Upper lobe of left lung (tissue), 4 donors: ENCODE data around the gene CTU1.
"Not testable (repeated sequence)": the region's sequence is repeated elsewhere in the genome, so short reads cannot be mapped to it uniquely, and the experiment has no call there.

Experiments used
- CTCF ChIP-seq, 6 experiments: fragments of 450-650 bp in 4 of 6; fragments of 200-600 bp in 2 of 6; sonication (generic) in 2 of 6; IDR thresholded peaks; one replicate each; pipeline ENCODE4 v1.5.1; 2016 to 2019; ENCODE audit warnings: antibody characterized with exemption in 6 of 6
- EP300 ChIP-seq, 4 donors: sonication (generic); formaldehyde crosslinking; IDR thresholded peaks; one replicate each; pipeline ENCODE4 v1.5.1; 2017; ENCODE audit warnings: antibody characterized with exemption in 4 of 4, control low read depth in 2 of 4
- POLR2A ChIP-seq, 4 donors: fragments of 450-650 bp; IDR thresholded peaks; one replicate each; pipeline ENCODE4 v1.5.1; 2016 to 2017; ENCODE audit warnings: antibody characterized with exemption in 4 of 4, mild to moderate bottlenecking in 2 of 4

GRCh38 chr19:51142809-51143475 is 34.7 kb upstream of the CTU1 start:
- not testable (repeated sequence) for TF ChIP-seq CTCF, POLR2A, EP300 (IDR thresholded peaks at IDR 0.05)
